OCI-LY7 (cell line): ENCODE results near the gene DOK7.

Experiments
- CTCF ChIP-seq: fragments of 200-600 bp; sonication (generic); conservative IDR thresholded peaks from 2 replicates; pipeline ENCODE4 v1.5.1; 2014; ENCODE audit warnings: mild to moderate bottlenecking, antibody characterized with exemption, low read length, moderate library complexity, mixed read lengths
- EZH2phosphoT487 ChIP-seq: fragments of 200-600 bp; sonication (generic); IDR thresholded peaks from 2 replicates; pipeline ENCODE4 v1.6.1; 2018; ENCODE audit warnings: low read depth, borderline replicate concordance, mild to moderate bottlenecking, mixed run types, antibody characterized with exemption, low read length, moderate library complexity, mixed read lengths

- no peak for TF ChIP-seq CTCF
- no peak for TF ChIP-seq EZH2phosphoT487
Observed at GRCh38 chr4:3421470-3421869, 41.6 kb upstream of the DOK7 start.
